Choroid plexus epithelial cell (primary cell): ENCODE results near the gene DEK.
A peak's percentile ranks its signal among the peaks of the same experiment; 100 is the strongest.
"Not testable (repeated sequence)": the region's sequence is repeated elsewhere in the genome, so short reads cannot be mapped to it uniquely, and the experiment has no call there.

Source experiments
- DNase-seq: peaks from one replicate; pipeline ENCODE4 v3.0.0-alpha.2; 2010; ENCODE audit warnings: low read depth
- H3K4me3 ChIP-seq: 2 replicates; pipeline ENCODE4 v1.5.1; 2011; ENCODE audit warnings: low read depth, mild to moderate bottlenecking, control low read depth, low read length, moderate library complexity
- TF ChIP-seq, protein P1 (sequence below): conservative IDR thresholded peaks from 2 replicates; pipeline ENCODE4 v1.5.1; 2011; ENCODE audit warnings: low read depth, mild to moderate bottlenecking, control low read depth, inconsistent platforms, low read length, moderate library complexity

The DEK gene

DNA sequence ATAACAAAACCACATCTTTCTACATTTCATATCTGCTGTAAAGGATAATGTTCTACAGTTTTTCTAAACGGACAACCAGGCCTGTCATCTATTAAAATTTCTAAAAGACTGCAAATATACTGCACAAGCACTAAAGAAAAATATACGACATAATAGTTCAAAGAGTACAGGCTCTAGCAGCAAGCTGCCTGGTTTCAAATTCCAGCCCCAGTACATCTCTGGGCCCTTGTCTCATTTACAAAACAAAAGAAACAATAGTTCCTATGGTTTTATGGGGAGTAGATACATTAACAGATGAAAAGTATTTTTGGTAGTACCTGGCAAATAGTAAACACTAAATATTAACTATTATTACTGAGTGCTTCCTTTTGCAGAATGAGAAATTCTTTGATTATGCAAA, 24.1 kb downstream of the DEK start:
- H3K4me3 ChIP-seq, result no peak overlapping the region
- peak; percentile 25 for DNase-seq
- TF ChIP-seq, protein P1, sequence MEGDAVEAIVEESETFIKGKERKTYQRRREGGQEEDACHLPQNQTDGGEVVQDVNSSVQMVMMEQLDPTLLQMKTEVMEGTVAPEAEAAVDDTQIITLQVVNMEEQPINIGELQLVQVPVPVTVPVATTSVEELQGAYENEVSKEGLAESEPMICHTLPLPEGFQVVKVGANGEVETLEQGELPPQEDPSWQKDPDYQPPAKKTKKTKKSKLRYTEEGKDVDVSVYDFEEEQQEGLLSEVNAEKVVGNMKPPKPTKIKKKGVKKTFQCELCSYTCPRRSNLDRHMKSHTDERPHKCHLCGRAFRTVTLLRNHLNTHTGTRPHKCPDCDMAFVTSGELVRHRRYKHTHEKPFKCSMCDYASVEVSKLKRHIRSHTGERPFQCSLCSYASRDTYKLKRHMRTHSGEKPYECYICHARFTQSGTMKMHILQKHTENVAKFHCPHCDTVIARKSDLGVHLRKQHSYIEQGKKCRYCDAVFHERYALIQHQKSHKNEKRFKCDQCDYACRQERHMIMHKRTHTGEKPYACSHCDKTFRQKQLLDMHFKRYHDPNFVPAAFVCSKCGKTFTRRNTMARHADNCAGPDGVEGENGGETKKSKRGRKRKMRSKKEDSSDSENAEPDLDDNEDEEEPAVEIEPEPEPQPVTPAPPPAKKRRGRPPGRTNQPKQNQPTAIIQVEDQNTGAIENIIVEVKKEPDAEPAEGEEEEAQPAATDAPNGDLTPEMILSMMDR, result no peak

DNA sequence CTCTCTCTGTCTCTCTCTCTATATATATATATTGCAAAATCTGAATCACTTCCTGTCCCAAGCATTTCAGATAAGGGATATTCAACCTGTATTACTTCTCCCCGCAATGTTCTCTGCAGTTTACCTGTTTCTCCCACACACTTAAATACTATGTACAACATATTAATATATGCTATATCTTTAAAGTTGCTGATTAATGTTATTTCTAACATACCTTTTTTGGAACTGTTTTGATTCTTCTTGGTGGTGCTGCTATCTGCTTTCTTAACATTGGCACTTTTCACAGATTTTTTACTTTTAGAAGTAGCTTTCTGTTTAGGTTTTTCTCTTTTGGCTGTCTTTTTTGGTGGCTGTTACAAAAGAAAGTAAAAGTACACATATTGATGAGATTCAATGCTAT, 27.2 kb downstream of the DEK start:
- no peak overlapping the region for H3K4me3 ChIP-seq
- DNase-seq, result no peak
- TF ChIP-seq, protein P1, result no peak

DNA sequence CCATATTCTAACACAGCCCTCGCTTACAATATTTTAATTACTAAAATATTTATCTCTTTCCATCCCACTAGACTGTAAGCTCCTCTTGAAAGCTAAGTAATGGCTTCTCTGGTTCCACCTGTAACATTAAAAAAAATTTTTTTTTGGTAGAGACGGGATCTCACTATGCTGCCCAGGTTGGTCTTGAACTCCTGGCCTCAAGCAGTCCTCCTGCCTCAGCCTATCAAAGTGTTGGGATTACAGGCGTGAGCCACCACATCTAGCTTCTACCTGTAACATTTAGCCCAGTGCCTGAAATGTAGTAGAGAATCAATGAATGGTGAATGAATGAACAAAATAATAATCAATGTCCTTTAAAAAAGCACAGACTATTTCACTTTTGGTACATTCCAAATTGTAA, 28.8 kb downstream of the DEK start:
- no peak for DNase-seq
- TF ChIP-seq, protein P1, result no peak
- no peak overlapping the region for H3K4me3 ChIP-seq

DNA sequence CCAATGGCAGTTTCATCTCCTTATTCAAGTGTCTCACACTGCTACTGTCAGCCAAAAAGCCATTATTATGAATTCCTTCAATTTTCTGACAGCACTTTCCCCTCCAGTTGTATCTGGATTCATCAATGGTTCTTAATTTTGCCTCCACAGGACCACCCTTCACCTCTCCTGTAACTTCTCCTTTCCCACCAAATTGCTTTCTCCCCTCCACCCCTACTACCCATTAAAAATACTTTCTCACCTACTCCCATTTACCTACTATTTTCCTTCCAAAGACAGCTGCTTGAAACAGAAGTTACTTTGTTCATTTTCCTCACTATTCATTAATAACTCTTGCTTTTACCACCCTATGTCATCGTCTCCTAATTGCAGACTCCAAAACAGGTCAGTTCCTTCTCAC, 29.8 kb downstream of the DEK start:
- no peak overlapping the region for H3K4me3 ChIP-seq
- TF ChIP-seq, protein P1, result no peak
- DNase-seq, result no peak

DNA sequence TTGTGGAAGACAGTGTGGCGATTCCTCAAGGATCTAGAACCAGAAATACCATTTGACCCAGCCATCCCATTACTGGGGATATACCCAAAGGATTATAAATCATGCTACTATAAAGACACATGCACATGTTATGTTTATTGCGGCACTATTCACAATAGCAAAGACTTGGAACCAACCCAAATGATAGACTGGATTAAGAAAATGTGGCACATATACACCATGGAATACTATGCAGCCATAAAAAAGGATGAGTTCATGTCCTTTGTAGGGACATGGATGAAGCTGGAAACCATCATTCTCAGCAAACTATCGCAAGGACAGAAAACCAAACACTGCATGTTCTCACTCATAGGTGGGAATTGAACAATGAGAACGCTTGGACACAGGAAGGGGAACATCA, 30.6 kb downstream of the DEK start:
- H3K4me3 ChIP-seq, DNase-seq: not testable (repeated sequence)

DNA sequence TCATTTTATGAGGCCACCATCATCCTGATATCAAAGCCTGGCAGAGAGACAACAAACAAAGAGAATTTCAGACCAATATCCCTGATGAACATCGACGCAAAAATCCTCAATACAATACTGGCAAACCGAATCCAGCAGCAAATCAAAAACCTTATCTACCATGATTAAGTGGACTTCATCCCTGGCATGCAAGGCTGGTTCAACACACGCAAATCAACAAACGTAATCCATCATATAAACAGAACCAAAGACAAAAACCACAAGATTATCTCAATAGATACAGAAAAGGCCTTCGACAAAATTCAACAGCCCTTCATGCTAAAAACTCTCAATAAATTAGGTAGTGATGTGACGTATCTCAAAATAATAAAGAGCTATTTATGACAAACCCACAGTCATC, 32.5 kb downstream of the DEK start:
- not testable (repeated sequence) for H3K4me3 ChIP-seq, DNase-seq

DNA sequence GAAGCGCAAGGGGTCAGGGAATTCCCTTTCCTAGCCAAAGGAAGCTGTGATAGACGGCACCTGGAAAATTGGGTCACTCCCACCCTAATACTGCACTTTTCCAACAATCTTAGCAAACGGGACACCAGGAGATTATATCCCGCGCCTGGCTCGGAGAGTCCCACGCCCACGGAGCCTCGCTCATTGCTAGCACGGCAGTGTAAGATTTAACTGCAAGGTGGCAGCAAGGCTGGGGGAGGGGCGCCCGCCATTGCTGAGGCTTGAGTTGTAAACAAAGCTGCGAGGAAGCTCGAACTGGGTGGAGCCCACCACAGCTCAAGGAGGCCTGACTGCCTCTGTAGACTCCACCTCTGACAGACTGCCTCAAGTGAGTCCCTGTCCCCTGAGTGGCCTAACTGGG, 35.7 kb downstream of the DEK start:
- H3K4me3 ChIP-seq, DNase-seq: not testable (repeated sequence)

DNA sequence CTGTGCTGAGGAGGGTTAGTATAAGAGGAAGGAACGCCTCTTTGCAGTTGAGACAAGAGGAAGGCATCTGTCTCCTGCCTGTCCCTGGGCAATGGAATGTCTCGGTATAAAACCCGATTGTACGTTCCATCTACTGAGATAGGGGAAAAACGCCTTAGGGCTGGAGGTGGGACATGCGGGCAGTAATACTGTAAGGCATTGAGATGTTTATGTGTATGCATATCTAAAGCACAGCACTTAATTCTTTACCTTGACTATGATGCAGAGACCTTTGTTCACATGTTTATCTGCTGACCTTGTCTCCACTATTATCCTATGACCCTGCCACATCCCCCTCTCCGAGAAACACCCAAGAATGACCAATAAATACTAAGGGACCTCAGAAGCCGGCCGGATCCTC, 37.2 kb downstream of the DEK start:
- DNase-seq, H3K4me3 ChIP-seq: not testable (repeated sequence)

DNA sequence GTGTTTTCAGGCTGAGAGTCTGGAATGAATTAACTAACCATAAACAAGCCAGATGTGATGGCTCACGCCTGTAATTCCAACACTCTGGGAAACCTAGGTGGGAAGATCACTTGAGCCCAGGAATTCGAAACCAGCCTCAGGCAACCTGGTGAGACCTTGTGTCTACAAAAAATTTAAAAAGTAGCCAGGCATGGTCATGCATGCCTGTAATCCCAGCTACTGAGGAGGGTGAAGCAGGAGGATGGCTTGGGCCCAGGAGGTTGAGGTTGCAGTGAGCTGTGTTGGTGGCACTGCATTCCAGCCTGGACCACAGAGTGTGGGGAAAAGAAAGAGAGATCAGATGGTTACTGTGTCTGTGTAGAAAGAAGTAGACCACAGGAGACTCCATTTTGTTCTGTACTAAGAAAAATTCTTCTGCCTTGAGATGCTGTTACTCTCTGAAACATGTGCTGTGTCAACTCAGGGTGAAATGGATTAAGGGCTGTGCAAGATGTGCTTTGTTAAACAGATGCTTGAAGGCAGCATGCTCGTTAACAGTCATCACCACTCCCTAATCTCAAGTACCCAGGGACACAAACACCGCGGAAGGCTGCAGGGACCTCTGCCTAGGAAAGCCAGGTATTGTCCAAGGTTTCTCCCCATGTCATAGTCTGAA, 37.8 kb downstream of the DEK start:
- DNase-seq, result peak; percentile 60
- H3K4me3 ChIP-seq, result not testable (repeated sequence)

DNA sequence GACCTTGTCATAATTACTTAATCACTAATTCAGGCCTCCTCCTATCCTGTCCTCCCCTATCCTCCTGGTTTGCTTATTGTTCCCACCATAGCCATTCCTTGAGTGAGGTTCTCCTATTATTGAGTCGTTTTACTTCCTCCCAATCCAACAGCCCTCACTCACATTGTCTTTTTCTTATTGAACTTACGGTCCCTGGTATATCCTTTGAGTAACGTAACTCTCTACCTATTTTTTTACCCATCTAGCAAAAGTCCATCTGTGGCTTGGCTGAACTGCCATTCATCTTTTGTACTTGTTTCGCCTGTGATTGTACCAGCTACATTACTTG, 43.1 kb downstream of the DEK start:
- H3K4me3 ChIP-seq, result no peak overlapping the region
- no peak for DNase-seq
- TF ChIP-seq, protein P1, result no peak
